Neural progenitor cell (in vitro differentiated cells): ENCODE measurements around the gene ANO4. TPM values are rescaled to one million over a fixed set of nuclear protein-coding genes. Genes with fewer than 3 reads are reported as not detected.

ENCODE experiments used
- DNase-seq: peaks from one replicate; pipeline ENCODE4 v3.0.0-alpha.2; 2016; ENCODE audit warnings: low spot score
- H2AFZ ChIP-seq: fragments of 200-600 bp; sonication (generic); replicated peaks from 2 replicates; pipeline ENCODE4 v1.6.1; 2016; ENCODE audit warnings: antibody characterized with exemption
- H3F3A ChIP-seq: fragments of 200-600 bp; sonication (generic); 2 replicates; pipeline ENCODE4 v1.6.1; 2016; ENCODE audit warnings: antibody characterized with exemption, low read depth
- H3K27ac ChIP-seq: fragments of 200-600 bp; sonication (generic); 2 replicates; pipeline ENCODE4 v1.5.1; 2016; ENCODE audit warnings: mild to moderate bottlenecking
- H3K27me3 ChIP-seq: fragments of 200-600 bp; sonication (generic); 2 replicates; pipeline ENCODE4 v1.6.1; 2016; ENCODE audit warnings: mild to moderate bottlenecking, moderate library complexity
- H3K36me3 ChIP-seq: fragments of 200-600 bp; sonication (generic); 2 replicates; pipeline ENCODE4 v1.5.1; 2016
- H3K4me1 ChIP-seq: fragments of 200-600 bp; sonication (generic); 2 replicates; pipeline ENCODE4 v1.6.1; 2016; ENCODE audit warnings: mixed run types
- H3K4me2 ChIP-seq: fragments of 200-600 bp; sonication (generic); 2 replicates; pipeline ENCODE4 v1.6.1; 2016
- H3K4me3 ChIP-seq: fragments of 200-600 bp; sonication (generic); 2 replicates; pipeline ENCODE4 v1.5.1; 2016
- H3K79me2 ChIP-seq: fragments of 200-600 bp; sonication (generic); 2 replicates; pipeline ENCODE4 v1.6.1; 2016; ENCODE audit warnings: low read depth
- H3K9ac ChIP-seq: fragments of 200-600 bp; sonication (generic); 2 replicates; pipeline ENCODE4 v1.6.1; 2016
- H3K9me3 ChIP-seq: fragments of 200-600 bp; sonication (generic); 2 replicates; pipeline ENCODE4 v1.5.1; 2016; ENCODE audit warnings: low read depth
- H4K20me1 ChIP-seq: fragments of 200-600 bp; sonication (generic); 2 replicates; pipeline ENCODE4 v1.6.1; 2016; ENCODE audit warnings: low read depth
- H3K27ac Mint-ChIP-seq: 3 replicates; pipeline ENCODE4 v1.8.0; 2021; ENCODE audit warnings: mixed read lengths
- H3K27me3 Mint-ChIP-seq: 2 replicates; pipeline ENCODE4 v1.8.0; 2022; ENCODE audit warnings: low read depth, mild to moderate bottlenecking, inconsistent platforms, moderate library complexity, mixed read lengths; ENCODE audit not compliant: insufficient read depth
- H3K36me3 Mint-ChIP-seq: 3 replicates; pipeline ENCODE4 v1.8.0; 2021; ENCODE audit warnings: mixed read lengths
- H3K4me1 Mint-ChIP-seq: 3 replicates; pipeline ENCODE4 v1.8.0; 2021; ENCODE audit warnings: mixed read lengths
- H3K4me3 Mint-ChIP-seq: 3 replicates; pipeline ENCODE4 v1.8.0; 2021; ENCODE audit warnings: mild to moderate bottlenecking, moderate library complexity, mixed read lengths
- H3K9me3 Mint-ChIP-seq: 3 replicates; pipeline ENCODE4 v1.8.0; 2020; ENCODE audit warnings: mixed read lengths
- CTCF ChIP-seq: fragments of 200-600 bp; sonication (generic); IDR thresholded peaks from 2 replicates; pipeline ENCODE4 v1.5.1; 2017; ENCODE audit warnings: antibody characterized with exemption, mild to moderate bottlenecking
- EZH2 ChIP-seq: fragments of 200-600 bp; sonication (generic); IDR thresholded peaks from 2 replicates; pipeline ENCODE4 v1.6.1; 2017; ENCODE audit warnings: antibody characterized with exemption, mild to moderate bottlenecking, moderate library complexity
- EZH2phosphoT487 ChIP-seq: fragments of 200-600 bp; sonication (generic); IDR thresholded peaks from 2 replicates; pipeline ENCODE4 v1.6.1; 2017; ENCODE audit warnings: antibody characterized with exemption
- total RNA-seq: library from RNA; depleted of rRNA; stranded (reverse); fragments of >200 nt; gene quantifications from 2 replicates; pipeline ENCODE4 v1.2.3, GENCODE V29; 2015; ENCODE audit warnings: low replicate concordance

Gene ANO4
- total RNA-seq, 1 donor from 2014 or later, result not detected

- Mint-ChIP-seq H3K4me1 (peaks cover 6% of the 10 kb centered on the region), H3K4me3 (no peak overlapping the region), H3K27ac (no peak overlapping the region), H3K9me3 (no peaks in the 10 kb centered on the region), H3K36me3 (no peaks in the 10 kb centered on the region), H3K27me3 (peaks cover 3% of the 10 kb centered on the region)
- Histone ChIP-seq H3F3A (no peaks in the 10 kb centered on the region), H3K9me3 (no peaks in the 10 kb centered on the region), H3K27me3 (no peaks in the 10 kb centered on the region), H4K20me1 (no peaks in the 10 kb centered on the region), H3K4me2 (no peak overlapping the region), H3K79me2 (no peaks in the 10 kb centered on the region), H3K4me3 (no peak overlapping the region), H3K4me1 (no peaks in the 10 kb centered on the region), H3K9ac (no peak overlapping the region), H3K36me3 (no peaks in the 10 kb centered on the region), H3K27ac (no peak overlapping the region), H2AFZ (no peak overlapping the region)
- no peak for TF ChIP-seq EZH2phosphoT487
- no peak for TF ChIP-seq EZH2
- no peak for TF ChIP-seq CTCF
- no peak for DNase-seq
Measured at GRCh38 chr12:100864366-100864765, 69.8 kb downstream of the ANO4 start.

- Mint-ChIP-seq H3K27ac (no peak overlapping the region), H3K27me3 (peaks cover 3% of the 10 kb centered on the region), H3K36me3 (no peaks in the 10 kb centered on the region), H3K4me3 (no peak overlapping the region), H3K4me1 (peaks cover 11% of the 10 kb centered on the region), H3K9me3 (no peaks in the 10 kb centered on the region)
- H3K36me3 ChIP-seq, result no peaks in the 10 kb centered on the region
- H3K9ac ChIP-seq, result no peak overlapping the region
- no peaks in the 10 kb centered on the region for H3K27me3 ChIP-seq
- no peak overlapping the region for H3K4me3 ChIP-seq
- no peak for TF ChIP-seq EZH2
- no peak for TF ChIP-seq EZH2phosphoT487
- TF ChIP-seq CTCF, result no peak
- no peak overlapping the region for H3K27ac ChIP-seq
- H3K4me1 ChIP-seq, result no peaks in the 10 kb centered on the region
- no peaks in the 10 kb centered on the region for H4K20me1 ChIP-seq
- no peaks in the 10 kb centered on the region for H3K9me3 ChIP-seq
- no peak for DNase-seq
- H3K79me2 ChIP-seq, result no peaks in the 10 kb centered on the region
- H2AFZ ChIP-seq, result no peak overlapping the region
- no peaks in the 10 kb centered on the region for H3F3A ChIP-seq
- no peak overlapping the region for H3K4me2 ChIP-seq
Measured at GRCh38 chr12:100867639-100868393, 73.2 kb downstream of the ANO4 start.

- Histone ChIP-seq H3F3A (no peaks in the 10 kb centered on the region), H3K4me3 (no peak overlapping the region), H4K20me1 (no peaks in the 10 kb centered on the region), H2AFZ (no peak overlapping the region), H3K4me1 (no peaks in the 10 kb centered on the region), H3K4me2 (no peak overlapping the region), H3K9me3 (no peaks in the 10 kb centered on the region), H3K27me3 (no peaks in the 10 kb centered on the region), H3K27ac (no peak overlapping the region), H3K36me3 (no peaks in the 10 kb centered on the region), H3K9ac (no peak overlapping the region), H3K79me2 (no peaks in the 10 kb centered on the region)
- Mint-ChIP-seq H3K4me3 (no peak overlapping the region), H3K36me3 (no peaks in the 10 kb centered on the region), H3K4me1 (peaks cover 11% of the 10 kb centered on the region), H3K9me3 (peaks cover 5% of the 10 kb centered on the region), H3K27me3 (peaks cover 3% of the 10 kb centered on the region), H3K27ac (no peak overlapping the region)
- DNase-seq, result no peak
- TF ChIP-seq CTCF, result no peak
- TF ChIP-seq EZH2, result no peak
- no peak for TF ChIP-seq EZH2phosphoT487
Measured at GRCh38 chr12:100868487-100868886, 73.9 kb downstream of the ANO4 start.
